HG03097 (cell line): ENCODE measurements around the gene MUC5AC.
"Not testable (repeated sequence)": the region's sequence is repeated elsewhere in the genome, so short reads cannot be mapped to it uniquely, and the experiment has no call there.

Source experiments
- ATAC-seq: cut with Tn5 transposase; IDR thresholded peaks from one replicate; pipeline ENCODE4 v1.9.1; 2021; ENCODE audit not compliant: unreplicated experiment, low FRiP score

The MUC5AC gene

DNA sequence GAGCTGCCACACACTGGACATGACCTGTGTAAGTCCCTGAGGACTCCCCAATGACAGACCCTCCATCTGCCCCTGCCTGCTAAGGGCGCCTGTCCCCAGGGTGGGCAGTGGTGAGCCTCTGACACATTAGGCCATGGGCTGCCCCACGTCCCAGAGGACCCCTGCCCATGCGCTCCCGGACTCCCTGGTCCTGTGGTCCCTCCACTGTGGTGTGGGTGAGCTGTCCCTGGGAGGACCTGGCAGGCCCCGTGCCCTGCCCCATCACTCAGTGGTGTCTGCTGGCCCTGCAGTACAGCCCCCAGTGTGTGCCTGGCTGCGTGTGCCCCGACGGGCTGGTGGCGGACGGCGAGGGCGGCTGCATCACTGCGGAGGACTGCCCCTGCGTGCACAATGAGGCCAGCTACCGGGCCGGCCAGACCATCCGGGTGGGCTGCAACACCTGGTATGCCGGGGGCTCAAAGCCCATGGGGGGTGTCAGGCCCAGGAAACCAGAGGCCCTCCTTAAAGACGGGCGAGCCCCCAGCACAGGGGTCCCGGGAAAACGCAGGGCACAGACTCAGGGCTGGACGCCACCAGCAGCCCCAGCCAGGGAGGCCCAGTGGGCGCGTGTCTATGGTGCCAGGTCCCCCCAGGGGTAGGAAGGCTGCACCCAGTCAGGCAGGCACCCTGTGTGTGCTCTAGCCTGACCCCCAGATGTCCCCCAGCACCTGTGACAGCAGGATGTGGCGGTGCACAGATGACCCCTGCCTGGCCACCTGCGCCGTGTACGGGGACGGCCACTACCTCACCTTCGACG lies 18.7 kb downstream of the MUC5AC start:
- ATAC-seq = no peak

DNA sequence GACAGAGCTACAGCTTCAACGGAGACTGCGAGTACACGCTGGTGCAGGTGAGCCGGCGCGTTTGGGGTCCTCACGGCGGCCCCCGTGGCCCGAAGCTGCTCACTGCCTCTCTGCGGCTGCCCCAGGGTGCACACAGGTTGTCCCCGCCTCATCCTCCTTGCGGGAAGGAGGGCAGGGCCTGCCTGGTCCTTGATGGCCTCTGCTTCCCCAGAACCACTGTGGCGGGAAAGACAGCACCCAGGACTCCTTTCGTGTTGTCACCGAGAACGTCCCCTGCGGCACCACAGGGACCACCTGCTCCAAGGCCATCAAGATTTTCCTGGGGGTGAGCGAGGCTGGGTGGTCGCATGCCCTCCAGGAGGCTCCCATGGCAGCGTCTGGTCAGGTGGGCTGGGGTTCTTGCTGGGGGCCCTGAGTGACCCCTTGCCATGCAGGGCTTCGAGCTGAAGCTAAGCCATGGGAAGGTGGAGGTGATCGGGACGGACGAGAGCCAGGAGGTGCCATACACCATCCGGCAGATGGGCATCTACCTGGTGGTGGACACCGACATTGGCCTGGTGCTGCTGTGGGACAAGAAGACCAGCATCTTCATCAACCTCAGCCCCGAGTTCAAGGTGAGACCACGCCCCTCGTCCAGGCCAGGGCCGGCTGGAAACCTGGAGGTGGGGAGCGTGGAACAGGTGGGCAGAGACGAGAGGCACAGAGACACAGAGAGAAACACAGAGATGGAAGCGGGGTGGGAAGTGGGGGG lies 19.4 kb downstream of the MUC5AC start:
- no peak for ATAC-seq

GRCh38 chr11:1177771-1178090 lies 20.0 kb downstream of the MUC5AC start:
- ATAC-seq = no peak

- no peak for ATAC-seq
Measured at GRCh38 chr11:1178201-1178885, 20.6 kb downstream of the MUC5AC start.

DNA sequence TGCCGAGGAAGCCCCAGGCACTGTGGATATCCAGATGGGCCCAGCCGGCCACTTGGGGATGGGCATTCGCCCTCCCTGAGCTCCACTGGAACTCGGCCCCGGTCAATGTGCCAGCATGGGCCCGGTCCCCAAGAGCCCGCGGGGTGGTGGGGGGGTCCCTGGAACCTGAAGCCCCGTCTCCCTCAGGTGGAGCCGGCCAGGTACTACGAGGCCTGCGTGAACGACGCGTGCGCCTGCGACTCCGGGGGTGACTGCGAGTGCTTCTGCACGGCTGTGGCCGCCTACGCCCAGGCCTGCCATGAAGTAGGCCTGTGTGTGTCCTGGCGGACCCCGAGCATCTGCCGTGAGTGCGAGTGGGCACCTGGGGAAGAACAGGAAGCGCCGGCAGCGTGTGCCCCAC lies 21.2 kb downstream of the MUC5AC start:
- no peak for ATAC-seq

GRCh38 chr11:1179641-1180040 lies 21.9 kb downstream of the MUC5AC start:
- ATAC-seq = no peak

GRCh38 chr11:1180171-1180570 lies 22.4 kb downstream of the MUC5AC start:
- no peak for ATAC-seq

DNA sequence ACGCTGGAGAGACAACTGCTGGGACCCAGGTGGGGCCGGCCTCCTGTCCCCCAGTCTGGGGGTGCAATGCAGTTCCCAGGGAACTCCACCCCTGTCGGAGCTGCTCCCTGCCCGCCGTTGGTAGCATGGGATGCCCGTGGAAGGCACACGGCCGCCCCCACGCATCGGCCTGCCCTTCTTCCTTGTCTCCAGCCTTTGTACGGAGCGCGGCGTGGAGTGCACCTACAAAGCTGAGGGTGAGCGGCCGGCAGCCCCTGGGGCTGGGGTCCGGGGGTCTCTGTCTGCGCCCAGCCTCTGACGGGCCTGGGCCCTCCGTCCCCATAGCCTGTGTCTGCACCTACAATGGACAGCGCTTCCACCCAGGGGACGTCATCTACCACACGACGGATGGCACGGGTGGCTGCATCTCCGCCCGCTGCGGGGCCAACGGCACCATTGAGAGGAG lies 23.2 kb downstream of the MUC5AC start:
- no peak for ATAC-seq

GRCh38 chr11:1181420-1181819 lies 23.7 kb downstream of the MUC5AC start:
- ATAC-seq = no peak

- ATAC-seq = no peak
Measured at GRCh38 chr11:1181853-1182535, 24.2 kb downstream of the MUC5AC start.

- not testable (repeated sequence) for ATAC-seq
Measured at GRCh38 chr11:1184139-1184538, 26.4 kb downstream of the MUC5AC start.

- not testable (repeated sequence) for ATAC-seq
Measured at GRCh38 chr11:1188451-1189130, 30.8 kb downstream of the MUC5AC start.

DNA sequence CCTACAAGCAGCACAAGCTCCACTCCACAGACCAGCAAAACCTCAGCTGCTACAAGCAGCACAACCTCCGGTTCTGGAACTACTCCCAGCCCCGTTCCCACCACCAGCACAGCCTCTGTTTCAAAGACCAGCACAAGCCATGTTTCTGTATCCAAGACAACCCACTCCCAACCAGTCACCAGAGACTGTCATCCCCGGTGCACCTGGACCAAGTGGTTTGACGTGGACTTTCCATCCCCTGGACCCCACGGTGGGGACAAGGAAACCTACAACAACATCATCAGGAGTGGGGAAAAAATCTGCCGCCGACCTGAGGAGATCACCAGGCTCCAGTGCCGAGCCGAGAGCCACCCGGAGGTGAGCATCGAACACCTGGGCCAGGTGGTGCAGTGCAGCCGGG lies 32.1 kb downstream of the MUC5AC start:
- ATAC-seq = not testable (repeated sequence)

DNA sequence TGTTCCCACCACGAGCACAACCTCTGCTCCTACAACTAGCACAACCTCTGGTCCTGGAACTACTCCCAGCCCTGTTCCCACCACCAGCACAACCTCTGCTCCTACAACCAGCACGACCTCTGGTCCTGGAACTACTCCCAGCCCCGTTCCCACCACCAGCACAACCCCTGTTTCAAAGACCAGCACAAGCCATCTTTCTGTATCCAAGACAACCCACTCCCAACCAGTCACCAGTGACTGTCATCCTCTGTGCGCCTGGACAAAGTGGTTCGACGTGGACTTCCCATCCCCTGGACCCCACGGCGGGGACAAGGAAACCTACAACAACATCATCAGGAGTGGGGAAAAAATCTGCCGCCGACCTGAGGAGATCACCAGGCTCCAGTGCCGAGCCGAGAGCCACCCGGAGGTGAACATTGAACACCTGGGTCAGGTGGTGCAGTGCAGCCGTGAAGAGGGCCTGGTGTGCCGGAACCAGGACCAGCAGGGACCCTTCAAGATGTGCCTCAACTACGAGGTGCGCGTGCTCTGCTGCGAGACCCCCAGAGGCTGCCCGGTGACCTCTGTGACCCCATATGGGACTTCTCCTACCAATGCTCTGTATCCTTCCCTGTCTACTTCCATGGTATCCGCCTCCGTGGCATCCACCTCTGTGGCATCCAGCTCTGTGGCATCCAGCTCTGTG lies 34.2 kb downstream of the MUC5AC start:
- not testable (repeated sequence) for ATAC-seq

DNA sequence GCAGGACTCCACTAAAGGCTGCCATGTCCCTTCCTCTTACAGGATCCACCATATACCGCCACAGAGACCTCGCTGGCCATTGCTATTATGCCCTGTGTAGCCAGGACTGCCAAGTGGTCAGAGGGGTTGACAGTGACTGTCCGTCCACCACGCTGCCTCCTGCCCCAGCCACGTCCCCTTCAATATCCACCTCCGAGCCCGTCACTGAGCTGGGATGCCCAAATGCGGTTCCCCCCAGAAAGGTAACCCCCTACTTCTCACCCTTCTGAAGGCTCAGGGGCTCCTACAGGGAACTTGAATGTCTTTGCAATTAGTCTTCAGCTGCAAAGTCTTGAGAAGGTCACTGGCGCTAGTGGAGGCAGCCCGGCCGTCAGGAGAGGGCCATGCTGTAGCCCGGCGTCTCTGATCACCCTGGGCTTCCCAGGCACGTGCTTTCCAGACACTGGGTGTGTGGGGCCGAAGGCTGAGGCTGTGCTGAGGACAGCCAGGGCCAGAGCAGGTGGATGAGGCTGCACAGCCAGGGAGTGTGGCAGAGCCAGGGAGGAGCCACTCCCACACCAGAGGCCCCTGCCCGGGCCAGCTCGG lies 35.1 kb downstream of the MUC5AC start:
- ATAC-seq = no peak

- ATAC-seq = no peak
Measured at GRCh38 chr11:1193326-1194230, 35.8 kb downstream of the MUC5AC start.

DNA sequence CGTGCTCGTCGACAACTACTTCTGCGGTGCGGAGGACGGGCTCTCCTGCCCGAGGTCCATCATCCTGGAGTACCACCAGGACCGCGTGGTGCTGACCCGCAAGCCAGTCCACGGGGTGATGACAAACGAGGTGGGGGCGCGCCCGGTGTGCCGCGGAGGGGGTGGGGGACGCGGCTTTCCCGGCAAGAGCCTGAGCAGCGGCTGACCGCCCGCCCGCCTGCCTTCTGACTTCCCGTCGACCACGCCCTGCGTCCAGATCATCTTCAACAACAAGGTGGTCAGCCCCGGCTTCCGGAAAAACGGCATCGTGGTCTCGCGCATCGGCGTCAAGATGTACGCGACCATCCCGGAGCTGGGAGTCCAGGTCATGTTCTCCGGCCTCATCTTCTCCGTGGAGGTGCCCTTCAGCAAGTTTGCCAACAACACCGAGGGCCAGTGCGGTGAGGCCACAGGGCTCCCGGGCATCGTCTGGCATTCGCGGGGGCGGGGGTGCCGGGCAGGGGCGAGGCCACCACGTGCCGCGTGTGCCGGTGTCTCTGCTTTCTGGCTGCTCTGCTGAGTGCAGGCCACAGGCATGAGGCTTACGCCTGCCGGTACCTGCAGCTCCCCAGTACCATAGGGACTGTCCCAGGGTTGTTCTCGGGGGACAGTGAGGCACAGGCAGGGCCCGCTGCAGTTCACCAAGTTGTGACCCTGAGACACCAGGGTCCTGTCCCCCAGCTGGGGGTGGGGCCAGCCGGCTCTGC lies 36.7 kb downstream of the MUC5AC start:
- no peak for ATAC-seq
